GM12878 (cell line): ENCODE results near the gene PALS1. TPM values are rescaled to one million over a fixed set of nuclear protein-coding genes. Genes with fewer than 3 reads are reported as not detected.
A peak's percentile ranks its signal among the peaks of the same experiment; 100 is the strongest.

Experiments
- ATAC-seq: fragments of 200-7000 bp; cut with Tn5 transposase; 3 replicates; pipeline ENCODE4 v1.9.1; 2020; ENCODE audit warnings: mild to moderate bottlenecking, moderate library complexity
- BruUV-seq: library from RNA; stranded (reverse); fragments of 400-500 nt; replicated peaks from 2 replicates; lab custom pipeline; 2021; lab: Mats Ljungman, UMichigan
- CTCF ChIA-PET: fragments of 300-600 bp; sonication (Branson Sonifier 250); formaldehyde crosslinking; extraction: SDS; loops from one replicate; lab custom pipeline; 2021; ENCODE audit warnings: inconsistent platforms; lab: Yijun Ruan, JAX
- POLR2A ChIA-PET: fragments of 350-600 bp; formaldehyde crosslinking; extraction: SDS; loops from one replicate; lab custom pipeline; 2021; ENCODE audit warnings: inconsistent platforms; lab: Charles Lee
- RAD21 ChIA-PET: fragments of 300-600 bp; sonication (Branson Sonifier 250); formaldehyde crosslinking; loops from one replicate; lab custom pipeline; 2023; ENCODE audit warnings: antibody characterized with exemption; ENCODE audit not compliant: unreplicated experiment; lab: Charles Lee
- SMC1A ChIA-PET: fragments of 300-600 bp; sonication (Branson Sonifier 250); formaldehyde crosslinking; loops from one replicate; lab custom pipeline; 2023; ENCODE audit not compliant: unreplicated experiment, uncharacterized antibody; lab: Charles Lee
- DNase-seq: peaks from one replicate; pipeline ENCODE4 v3.0.0-alpha.2; 2011; ENCODE audit warnings: low read depth, low spot score
- FAIRE-seq: peaks from 3 replicates; lab custom pipeline; 2011; peaks lifted over from hg19 to GRCh38; lab: Jason Lieb, UNC
- H2AFZ ChIP-seq: 2 replicates; pipeline ENCODE4 v1.6.0; 2011; ENCODE audit warnings: low read depth, low read length, control low read depth; ENCODE audit not compliant: control insufficient read depth
- H3K27ac ChIP-seq: 2 replicates; pipeline ENCODE4 v1.5.1; 2011; ENCODE audit warnings: control low read depth; ENCODE audit not compliant: control insufficient read depth, insufficient read depth
- H3K27me3 ChIP-seq, 2 experiments: replicated peaks in 1 of 2; 2 replicates each; pipeline versions ENCODE4 v1.6.0 to v1.6.1; 2011; ENCODE audit warnings: low read length in 1 of 2; ENCODE audit not compliant: control insufficient read depth in 2 of 2, insufficient read depth in 2 of 2
- H3K36me3 ChIP-seq, 2 experiments: 2 replicates each; pipeline ENCODE4 v1.5.1; 2011; ENCODE audit warnings: low read length in 1 of 2; ENCODE audit not compliant: control insufficient read depth in 2 of 2, insufficient read depth in 2 of 2
- H3K4me1 ChIP-seq: 2 replicates; pipeline ENCODE4 v1.6.1; 2011; ENCODE audit warnings: mild to moderate bottlenecking, low read length, moderate library complexity, mixed read lengths; ENCODE audit not compliant: control insufficient read depth, insufficient read depth
- H3K4me2 ChIP-seq: 2 replicates; pipeline ENCODE4 v1.6.0; 2011; ENCODE audit warnings: control low read depth; ENCODE audit not compliant: control insufficient read depth, insufficient read depth
- H3K4me3 ChIP-seq: fragments of 200-600 bp; sonication (generic); 2 replicates; pipeline ENCODE4 v1.5.1; 2016
- H3K79me2 ChIP-seq: 2 replicates; pipeline ENCODE4 v1.6.0; 2011; ENCODE audit warnings: low read length; ENCODE audit not compliant: control insufficient read depth, insufficient read depth
- H3K9ac ChIP-seq: 2 replicates; pipeline ENCODE4 v1.8.0; 2011; ENCODE audit warnings: low read length, control low read depth, mixed read lengths; ENCODE audit not compliant: control insufficient read depth, insufficient read depth
- H3K9me3 ChIP-seq: replicated peaks from 3 replicates; pipeline ENCODE4 v1.5.1; 2011; ENCODE audit warnings: mild to moderate bottlenecking, low read length; ENCODE audit not compliant: control insufficient read depth, insufficient read depth
- H4K20me1 ChIP-seq: 2 replicates; pipeline ENCODE4 v1.6.0; 2011; ENCODE audit not compliant: control insufficient read depth, insufficient read depth
- CREB1 ChIP-seq: IDR thresholded peaks from 2 replicates; pipeline ENCODE4 v1.6.1; 2012; ENCODE audit warnings: low read depth, mild to moderate bottlenecking, inconsistent platforms
- IKZF2 ChIP-seq, 2 experiments: fragments of 450-650 bp; IDR thresholded peaks; 2 replicates each; pipeline ENCODE4 v1.6.1; 2017; ENCODE audit warnings: mild to moderate bottlenecking in 2 of 2, moderate library complexity in 2 of 2
- NFYA ChIP-seq: IDR thresholded peaks from 2 replicates; pipeline ENCODE4 v1.6.1; 2011; ENCODE audit warnings: low read depth, mild to moderate bottlenecking, low read length, improper control_type of control experiment, borderline replicate concordance
- STAT3 ChIP-seq: IDR thresholded peaks from 2 replicates; pipeline ENCODE4 v1.6.1; 2011; ENCODE audit warnings: low read depth, low read length, improper control_type of control experiment
- SUPT20H ChIP-seq: IDR thresholded peaks from 2 replicates; pipeline ENCODE4 v1.6.1; 2011; ENCODE audit warnings: low read depth, mild to moderate bottlenecking, low read length, moderate library complexity, borderline replicate concordance; ENCODE audit not compliant: control insufficient read depth
- whole genome bisulfite sequencing: methylation state at CpG from one replicate; pipeline ENCODE4 v1.1.6; 2016; ENCODE audit warnings: low lambda C conversion rate; ENCODE audit not compliant: insufficient replicate concordance, insufficient coverage; ENCODE audit errors: missing lambda C conversion rate; 5-methylcytosine and 5-hydroxymethylcytosine counted together
- in situ Hi-C: fragments of 300-500 bp; cut with MboI; formaldehyde crosslinking; loops from 9 replicates; pipeline ENCODE4 v1.14.3; 2018; ENCODE audit warnings: mixed read lengths
- intact Hi-C: fragments of 100-400 bp; cut with micrococcal nuclease; formaldehyde crosslinking; loops from one replicate; pipeline ENCODE4 v1.14.2; 2022; ENCODE audit not compliant: unreplicated experiment
- polyA plus RNA-seq, 11 experiments: library from polyadenylated mRNA; depleted of rRNA in 4 of 11; unstranded in 6 of 11; stranded (reverse) in 5 of 11; fragments of >200 nt; fragmentation: Nextera tagmentation in 4 of 11; fragmentation: Illumina TruSeq in 1 of 11; extraction: Ambion mirVana in 4 of 11; extraction: Trizol in 1 of 11; gene quantifications; 1 replicate in 1 of 11; 2 replicates in 10 of 11; pipeline versions ENCODE4 v1.2.1 to v1.2.3, GENCODE V29; 2011 to 2016; ENCODE audit warnings: inconsistent platforms in 2 of 11, missing spikeins in 2 of 11, low read depth in 1 of 11
- total RNA-seq, 4 experiments: library from RNA; depleted of rRNA in 3 of 4; stranded (reverse); fragments of >200 nt in 3 of 4; fragmentation: Illumina TruSeq in 1 of 4; extraction: Trizol in 1 of 4; gene quantifications; 2 replicates each; pipeline versions ENCODE4 v1.2.1 to v1.2.3, GENCODE V29; 2013 to 2021

The PALS1 gene
- total and polyA plus RNA-seq, 10 of the 15 experiments (the other 5 are each of a cell fraction or from before 2014, with no cell fraction given): 4.2 to 10.9 (median 6.6) TPM

DNA sequence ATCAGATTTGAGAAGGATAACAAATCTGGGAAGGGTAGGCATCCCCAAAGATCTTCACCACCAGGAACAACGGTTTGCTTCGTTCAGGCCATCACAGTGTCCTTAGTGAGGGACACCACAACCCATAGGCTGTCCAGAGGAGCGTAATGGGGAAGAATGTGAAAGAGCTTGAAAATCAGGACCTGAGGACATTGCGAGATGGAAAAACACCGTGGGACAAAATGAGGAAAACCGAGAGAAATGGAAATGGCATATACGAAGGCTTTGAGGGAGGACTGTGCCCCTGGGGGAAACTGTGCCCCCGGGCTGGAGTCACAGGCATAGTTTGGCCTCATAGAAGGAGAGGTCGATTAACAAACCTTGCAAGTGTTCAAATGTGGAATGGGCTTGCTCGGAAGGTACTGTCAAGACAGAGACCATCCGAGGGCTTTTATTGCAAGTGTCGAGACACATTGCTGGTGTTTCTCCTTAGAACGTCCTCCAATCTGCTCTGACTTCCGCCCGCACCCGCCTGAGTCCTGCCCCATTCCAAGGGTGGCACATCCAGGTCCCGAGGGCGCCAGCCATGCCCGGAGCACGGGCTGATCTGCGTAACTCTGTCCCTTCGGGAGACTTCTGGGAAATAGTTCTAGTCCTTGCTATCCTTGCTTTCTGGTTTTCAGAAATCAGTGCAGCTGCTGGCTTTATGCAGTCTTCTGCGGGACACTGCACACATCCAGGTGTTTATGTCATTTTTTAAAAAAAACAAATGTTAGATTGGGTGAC lies 885 bp upstream of the PALS1 start:
- H3K27me3 ChIP-seq: no peaks in the 10 kb centered on the region
- H4K20me1 ChIP-seq: no peaks in the 10 kb centered on the region
- CTCF ChIA-PET: no interaction called here
- H2AFZ ChIP-seq: peak overlapping the region; percentile 94
- no TSS peak for BruUV-seq
- ATAC-seq (peak; percentile 6), FAIRE-seq (peak; percentile 84), DNase-seq (no peak)
- POLR2A ChIA-PET: interaction anchor here (0.5 to 0.7 kb wide), 2 partner anchors 116 to 117 kb away, joined by 3 read pairs; no protein-coding TSS in a partner anchor
- peak overlapping the region; percentile 90 for H3K9ac ChIP-seq
- peak overlapping the region; percentile 81 for H3K4me3 ChIP-seq
- intact Hi-C loops: loop anchor here (10.0 kb wide), 1 partner anchor 596 kb away; no protein-coding TSS in a partner anchor
- H3K4me1 ChIP-seq: peaks cover 4% of the 10 kb centered on the region; the same call in 1 of the 2 replicates
- H3K79me2 ChIP-seq: peaks cover 35% of the 10 kb centered on the region
- TF ChIP-seq CREB1 (0 out of 2 replicates have a peak, but pooled peaks have one; percentile 7), IKZF2 (IDR thresholded peaks at IDR 0.05) (peak in 1 of 2 experiments; percentile 8; a peak in 1 of 4 replicates), SUPT20H (no peak), NFYA (no peak), STAT3 (no peak)
- peak overlapping the region; percentile 26; the same call in 1 of the 2 replicates for H3K27ac ChIP-seq
- RAD21 ChIA-PET: interaction anchor here (1.0 kb wide), 1 partner anchor 419 kb away, joined by 3 read pairs; no protein-coding TSS in a partner anchor
- in situ Hi-C loops: no loop called here
- H3K4me2 ChIP-seq: peak overlapping the region; percentile 88
- SMC1A ChIA-PET: interaction anchor here (1.3 kb wide), 1 partner anchor 43 kb away, joined by 3 read pairs; no protein-coding TSS in a partner anchor
- H3K36me3 ChIP-seq: no peaks in the 10 kb centered on the region
- 21% methylated on average over 23 of the region's 23 CpGs for WGBS
- no peaks in the 10 kb centered on the region for H3K9me3 ChIP-seq
